PC-9 (cell line): Measurements from ENCODE around the gene GALNT9. TPM values are rescaled to one million over a fixed set of nuclear protein-coding genes. Genes with fewer than 3 reads are reported as not detected.

Experiments used
- BruUV-seq: library from RNA; stranded (reverse); fragments of 400-500 nt; replicated peaks from 2 replicates; lab custom pipeline; 2021; lab: Mats Ljungman, UMichigan
- CTCF ChIA-PET: fragments of 300-600 bp; sonication (Branson Sonifier 250); formaldehyde crosslinking; loops from one replicate; lab custom pipeline; 2022; ENCODE audit warnings: antibody characterized with exemption; lab: Charles Lee
- POLR2A ChIA-PET: fragments of 300-600 bp; sonication (Branson Sonifier 250); formaldehyde crosslinking; loops from one replicate; lab custom pipeline; 2022; ENCODE audit warnings: antibody characterized with exemption; ENCODE audit not compliant: unreplicated experiment; lab: Charles Lee
- DNase-seq, 2 experiments: peaks; one replicate each; pipeline versions ENCODE4 v3.0.0 to v3.0.0-alpha.2; 2015 to 2022; ENCODE audit warnings: mixed read lengths in 1 of 2
- H2AFZ ChIP-seq: fragments of 200-600 bp; sonication (generic); 2 replicates; pipeline ENCODE4 v1.8.1; 2017; ENCODE audit warnings: antibody characterized with exemption
- H3F3A ChIP-seq: fragments of 200-600 bp; sonication (generic); 2 replicates; pipeline ENCODE4 v1.8.1; 2017; ENCODE audit warnings: antibody characterized with exemption, mild to moderate bottlenecking, low read depth; ENCODE audit not compliant: insufficient read depth
- H3K27ac ChIP-seq: fragments of 200-600 bp; sonication (generic); 2 replicates; pipeline ENCODE4 v1.6.1; 2016; ENCODE audit warnings: mixed run types
- H3K27me3 ChIP-seq: fragments of 200-600 bp; sonication (generic); 2 replicates; pipeline ENCODE4 v1.6.1; 2016; ENCODE audit warnings: low read depth, mixed run types; ENCODE audit not compliant: insufficient read depth
- H3K36me3 ChIP-seq: fragments of 200-600 bp; sonication (generic); 2 replicates; pipeline ENCODE4 v1.6.1; 2016; ENCODE audit warnings: low read depth, mixed run types
- H3K4me1 ChIP-seq: fragments of 200-600 bp; sonication (generic); replicated peaks from 2 replicates; pipeline ENCODE4 v1.6.1; 2016; ENCODE audit warnings: mixed run types; ENCODE audit not compliant: insufficient read depth
- H3K4me2 ChIP-seq: fragments of 200-600 bp; sonication (generic); 2 replicates; pipeline ENCODE4 v1.6.1; 2017; ENCODE audit warnings: mixed run types
- H3K4me3 ChIP-seq: fragments of 200-600 bp; sonication (generic); 2 replicates; pipeline ENCODE4 v1.6.1; 2016; ENCODE audit warnings: mixed run types
- H3K79me2 ChIP-seq: fragments of 200-600 bp; sonication (generic); 2 replicates; pipeline ENCODE4 v1.6.1; 2017; ENCODE audit warnings: low read depth, mixed run types
- H3K9me2 ChIP-seq: fragments of 200-600 bp; sonication (generic); 2 replicates; pipeline ENCODE4 v1.8.1; 2017; ENCODE audit warnings: mild to moderate bottlenecking; ENCODE audit not compliant: insufficient read depth
- H3K9me3 ChIP-seq: fragments of 200-600 bp; sonication (generic); 2 replicates; pipeline ENCODE4 v1.8.1; 2016; ENCODE audit warnings: low read depth; ENCODE audit not compliant: insufficient read depth
- H4K20me1 ChIP-seq: fragments of 200-600 bp; sonication (generic); 2 replicates; pipeline ENCODE4 v1.8.1; 2017; ENCODE audit not compliant: insufficient read depth
- CTCF ChIP-seq: fragments of 200-600 bp; sonication (generic); conservative IDR thresholded peaks from 2 replicates; pipeline ENCODE4 v1.6.1; 2017; ENCODE audit warnings: mixed run types, antibody characterized with exemption, mild to moderate bottlenecking, moderate library complexity
- EZH2 ChIP-seq: fragments of 200-600 bp; sonication (generic); IDR thresholded peaks from 2 replicates; pipeline ENCODE4 v1.8.0; 2017; ENCODE audit warnings: antibody characterized with exemption, low read depth
- intact Hi-C: fragments of 100-400 bp; cut with micrococcal nuclease; formaldehyde crosslinking; loops from one replicate; pipeline ENCODE4 v1.10.0; 2022; ENCODE audit not compliant: unreplicated experiment
- total RNA-seq: library from RNA; stranded (reverse); gene quantifications from 2 replicates; pipeline ENCODE4 v1.2.3, GENCODE V29; 2021

GALNT9 gene
- total RNA-seq, 1 experiment from 2014 or later: 11.2 TPM

GRCh38 chr12:132179431-132180362 lies 149.7 kb downstream of the GALNT9 start:
- Histone ChIP-seq H3K79me2 (no peaks in the 10 kb centered on the region), H3K27ac (no peak overlapping the region), H3K27me3 (peaks cover 91% of the 10 kb centered on the region), H3K4me2 (no peak overlapping the region), H3K9me3 (no peaks in the 10 kb centered on the region), H3K4me1 (no peaks in the 10 kb centered on the region), H4K20me1 (peaks cover 7% of the 10 kb centered on the region; the same call in 1 of the 2 replicates), H3K9me2 (no peaks in the 10 kb centered on the region), H3K36me3 (no peaks in the 10 kb centered on the region), H3F3A (0 out of 2 replicates have a peak, but pooled peaks cover 4% of the 10 kb centered on the region), H3K4me3 (no peak overlapping the region), H2AFZ (no peak overlapping the region)
- ChIA-PET CTCF (no interaction called here), POLR2A (no interaction called here)
- BruUV-seq: no TSS peak
- no peak for DNase-seq
- intact Hi-C loops: no loop called here
- no peak for TF ChIP-seq CTCF
- TF ChIP-seq EZH2: no peak

- peak in 1 of 2 experiments; percentile 48 for DNase-seq
- peaks cover 7% of the 10 kb centered on the region; the same call in 1 of the 2 replicates for H4K20me1 ChIP-seq
- intact Hi-C loops: no loop called here
- H3K9me3 ChIP-seq: no peaks in the 10 kb centered on the region
- no TSS peak for BruUV-seq
- TF ChIP-seq EZH2 (no peak), CTCF (no peak)
- H3K27ac ChIP-seq: no peak overlapping the region
- 0 out of 2 replicates have a peak, but pooled peaks cover 4% of the 10 kb centered on the region for H3F3A ChIP-seq
- no peaks in the 10 kb centered on the region for H3K36me3 ChIP-seq
- H3K9me2 ChIP-seq: no peaks in the 10 kb centered on the region
- ChIA-PET POLR2A (no interaction called here), CTCF (no interaction called here)
- H3K4me3 ChIP-seq: no peak overlapping the region
- no peak overlapping the region for H2AFZ ChIP-seq
- no peaks in the 10 kb centered on the region for H3K4me1 ChIP-seq
- no peak overlapping the region for H3K4me2 ChIP-seq
- peaks cover 91% of the 10 kb centered on the region for H3K27me3 ChIP-seq
- H3K79me2 ChIP-seq: no peaks in the 10 kb centered on the region
Observed at GRCh38 chr12:132178801-132179401, 150.5 kb downstream of the GALNT9 start.

DNA sequence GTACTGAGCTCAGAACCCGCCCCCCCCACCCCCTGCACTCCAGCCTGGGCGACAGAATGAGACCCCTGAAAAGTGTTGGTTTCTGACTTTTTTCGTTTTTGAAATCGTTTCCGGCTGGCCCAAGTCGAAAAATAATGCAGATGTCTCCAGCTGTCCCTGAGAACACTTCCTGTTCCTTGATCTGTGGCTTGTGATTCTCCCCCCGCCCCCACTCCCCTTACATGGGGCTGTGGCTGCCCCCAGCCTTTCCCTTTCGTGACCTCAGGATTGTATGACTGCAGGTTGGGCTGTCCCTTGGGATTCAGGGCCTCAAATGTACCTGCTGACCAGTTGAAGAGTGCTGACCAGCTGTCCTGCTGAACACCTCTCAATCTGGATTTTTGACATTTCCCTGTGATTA lies 151.1 kb downstream of the GALNT9 start:
- no peaks in the 10 kb centered on the region for H3K9me2 ChIP-seq
- H3K36me3 ChIP-seq: no peaks in the 10 kb centered on the region
- H3K27me3 ChIP-seq: peaks cover 91% of the 10 kb centered on the region
- no peaks in the 10 kb centered on the region for H3K79me2 ChIP-seq
- no peak for TF ChIP-seq EZH2
- no peak for TF ChIP-seq CTCF
- H3K27ac ChIP-seq: no peak overlapping the region
- DNase-seq: no peak
- POLR2A ChIA-PET: no interaction called here
- no TSS peak for BruUV-seq
- no peak overlapping the region for H3K4me2 ChIP-seq
- no peaks in the 10 kb centered on the region for H3K4me1 ChIP-seq
- intact Hi-C loops: no loop called here
- H4K20me1 ChIP-seq: peaks cover 7% of the 10 kb centered on the region; the same call in 1 of the 2 replicates
- no peak overlapping the region for H3K4me3 ChIP-seq
- no peak overlapping the region for H2AFZ ChIP-seq
- CTCF ChIA-PET: interaction anchor here (0.5 kb wide), 1 partner anchor 589 kb away, joined by 4 read pairs; no protein-coding TSS in a partner anchor
- 0 out of 2 replicates have a peak, but pooled peaks cover 4% of the 10 kb centered on the region for H3F3A ChIP-seq
- no peaks in the 10 kb centered on the region for H3K9me3 ChIP-seq
